Central memory CD8-positive, alpha-beta T cell (primary cell): ENCODE data around the gene PTPRM.
A peak's percentile ranks its signal among the peaks of the same experiment; 100 is the strongest.

Source experiments
- ATAC-seq: fragments of 150-1000 bp; cut with Tn5 transposase; replicated peaks from 2 replicates; pipeline ENCODE4 v1.10.0; 2022; ENCODE audit warnings: mild to moderate bottlenecking, moderate FRiP score, moderate number of reproducible peaks; ENCODE audit not compliant: poor library complexity, severe bottlenecking; ENCODE audit errors: extremely low read depth
- DNase-seq, 2 donors: peaks; one replicate each; pipeline ENCODE4 v3.0.0; 2021; ENCODE audit warnings: low spot score in 2 of 2
- H3K27ac Mint-ChIP-seq: one replicate; pipeline ENCODE4 v1.8.0; 2022; ENCODE audit warnings: low read depth, mild to moderate bottlenecking, moderate library complexity, mixed read lengths
- H3K27me3 Mint-ChIP-seq: one replicate; pipeline ENCODE4 v1.8.0; 2022; ENCODE audit warnings: mixed read lengths
- H3K36me3 Mint-ChIP-seq: one replicate; pipeline ENCODE4 v1.8.0; 2022; ENCODE audit warnings: mild to moderate bottlenecking, moderate library complexity, mixed read lengths; ENCODE audit not compliant: insufficient read depth
- H3K4me1 Mint-ChIP-seq: one replicate; pipeline ENCODE4 v1.8.0; 2022; ENCODE audit warnings: mixed read lengths
- H3K4me3 Mint-ChIP-seq: one replicate; pipeline ENCODE4 v1.8.0; 2022; ENCODE audit warnings: mild to moderate bottlenecking, moderate library complexity, mixed read lengths
- H3K9me3 Mint-ChIP-seq: one replicate; pipeline ENCODE4 v1.8.0; 2022; ENCODE audit warnings: mixed read lengths

The PTPRM gene

DNA sequence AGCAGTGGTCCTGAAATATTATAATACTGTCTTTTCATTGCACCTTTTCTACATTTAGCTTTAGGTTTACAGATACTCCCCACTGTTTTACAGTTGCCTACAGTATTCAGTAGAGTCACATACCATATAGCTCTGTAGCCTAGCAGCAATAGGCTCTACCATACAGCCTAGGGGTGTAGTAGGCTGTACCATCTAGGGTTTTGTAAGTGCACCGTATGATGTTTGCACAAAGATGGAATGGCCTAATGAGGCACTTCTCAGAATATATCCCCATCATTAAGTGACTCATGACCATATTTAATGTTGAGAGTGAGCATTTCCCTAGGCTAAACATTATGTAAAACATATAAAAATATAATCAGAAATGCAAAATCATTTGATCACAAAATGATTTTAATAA lies 530.8 kb downstream of the PTPRM start:
- peaks cover 7% of the 10 kb centered on the region for H3K4me1 Mint-ChIP-seq

DNA sequence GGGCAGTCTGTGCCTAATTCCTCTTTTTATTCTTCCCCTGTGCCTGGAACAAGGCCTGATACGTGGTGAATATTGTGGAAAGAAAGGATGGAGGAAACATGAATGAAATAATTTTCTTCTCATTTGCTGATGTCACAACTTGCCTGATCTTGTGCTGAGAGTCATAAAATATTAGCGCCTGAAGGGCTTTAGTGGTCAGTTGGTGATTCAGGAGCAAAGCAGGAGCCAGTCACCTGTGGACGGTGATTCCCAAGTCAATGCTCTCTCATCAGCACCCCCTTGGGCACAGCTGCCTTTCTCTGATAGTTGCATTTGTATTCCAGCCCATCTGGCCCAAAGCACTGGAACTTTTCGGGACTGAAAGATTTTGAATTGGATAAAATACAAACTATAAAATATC lies 539.5 kb downstream of the PTPRM start:
- no peaks in the 10 kb centered on the region for H3K27me3 Mint-ChIP-seq
- ATAC-seq (no peak), DNase-seq (no peak)
- H3K36me3 Mint-ChIP-seq, result peaks cover 5% of the 10 kb centered on the region
- H3K4me3 Mint-ChIP-seq, result no peak overlapping the region
- peaks cover 6% of the 10 kb centered on the region for H3K9me3 Mint-ChIP-seq
- H3K27ac Mint-ChIP-seq, result no peak overlapping the region
- H3K4me1 Mint-ChIP-seq, result no peaks in the 10 kb centered on the region

More for the DNA sequence above, 530.8 kb downstream of the PTPRM start:
- H3K9me3 Mint-ChIP-seq, result peaks cover 6% of the 10 kb centered on the region
- ATAC-seq (no peak), DNase-seq (no peak)
- no peak overlapping the region for H3K27ac Mint-ChIP-seq
- no peak overlapping the region for H3K4me3 Mint-ChIP-seq
- H3K27me3 Mint-ChIP-seq, result no peaks in the 10 kb centered on the region
- peaks cover 11% of the 10 kb centered on the region for H3K36me3 Mint-ChIP-seq

DNA sequence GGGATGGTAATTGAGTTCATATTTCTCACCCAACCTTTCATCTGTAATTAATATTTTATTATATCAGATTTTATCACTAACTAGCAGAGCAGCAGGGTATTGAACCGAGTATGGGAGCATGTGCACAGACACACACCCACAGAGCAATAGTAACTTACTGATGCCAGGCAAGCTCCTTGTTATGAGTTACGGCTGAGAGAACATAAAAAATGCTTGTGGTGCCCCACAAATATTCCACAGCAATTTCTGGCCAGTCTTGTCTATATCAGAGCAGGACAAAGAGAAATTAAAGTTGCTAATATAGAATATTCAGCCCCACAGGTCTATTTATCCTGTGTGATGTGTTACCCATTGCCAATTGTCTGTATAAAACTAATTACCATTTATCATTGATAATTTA lies 540.3 kb downstream of the PTPRM start:
- no peak for ATAC-seq
- Mint-ChIP-seq H3K9me3 (peaks cover 4% of the 10 kb centered on the region), H3K27me3 (no peaks in the 10 kb centered on the region), H3K27ac (no peak overlapping the region), H3K4me1 (no peaks in the 10 kb centered on the region), H3K36me3 (peaks cover 4% of the 10 kb centered on the region), H3K4me3 (no peak overlapping the region)
- no peak for DNase-seq

DNA sequence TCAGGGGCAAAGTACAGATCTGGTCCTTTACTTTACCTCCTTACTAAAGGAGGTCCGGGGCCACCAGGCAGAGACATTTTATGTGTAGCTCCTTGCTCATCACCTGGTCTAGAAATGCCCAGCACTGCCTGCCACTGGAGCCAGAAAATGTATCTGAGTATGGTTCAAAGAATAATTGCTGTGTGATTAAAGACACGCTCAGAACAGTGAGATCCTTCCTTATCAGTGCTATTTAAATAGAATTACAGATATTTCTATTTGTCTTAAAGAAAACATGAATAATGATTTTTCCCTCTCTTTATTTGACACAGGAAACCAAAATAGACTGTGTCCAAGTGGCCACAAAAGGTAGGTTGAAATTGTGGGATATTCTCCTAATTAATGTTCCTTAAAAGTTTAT lies 547.4 kb downstream of the PTPRM start:
- ATAC-seq, result no peak
- H3K4me3 Mint-ChIP-seq, result no peak overlapping the region
- no peaks in the 10 kb centered on the region for H3K9me3 Mint-ChIP-seq

DNA sequence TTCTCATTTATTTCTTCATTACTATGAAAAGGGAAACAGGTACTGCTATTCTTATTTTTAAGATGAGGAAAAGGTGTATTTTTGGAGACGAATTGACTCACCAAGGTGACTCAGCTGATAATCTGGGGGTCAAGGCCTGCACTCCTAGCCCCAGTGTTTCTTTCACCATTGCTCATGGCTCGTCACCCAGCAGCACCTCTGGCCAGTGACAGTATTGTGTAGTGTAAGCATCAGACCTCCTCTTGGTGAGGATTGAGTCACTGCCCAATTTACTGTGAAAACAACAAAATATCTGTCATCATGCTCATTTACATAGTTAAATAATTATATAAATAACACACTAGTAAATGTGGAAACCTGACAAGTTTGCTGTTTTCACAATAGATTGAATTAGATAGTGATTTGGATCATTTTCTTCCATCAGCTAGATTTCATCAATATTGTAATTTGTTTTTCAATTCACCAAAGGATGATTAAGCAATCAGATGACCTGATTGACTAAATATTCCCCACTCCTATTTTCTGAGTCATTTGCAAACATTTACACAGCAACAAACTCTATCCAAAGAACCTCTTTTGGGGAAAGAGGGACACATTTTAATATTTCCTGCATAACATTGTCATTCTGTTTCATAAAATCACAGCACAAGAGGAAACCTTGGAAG lies 549.4 kb downstream of the PTPRM start:
- DNase-seq, result no peak
- Mint-ChIP-seq H3K9me3 (no peaks in the 10 kb centered on the region), H3K27ac (no peak overlapping the region), H3K4me1 (no peaks in the 10 kb centered on the region), H3K4me3 (no peak overlapping the region), H3K36me3 (peaks cover 6% of the 10 kb centered on the region), H3K27me3 (no peaks in the 10 kb centered on the region)
- no peak for ATAC-seq

More for the DNA sequence above, 547.4 kb downstream of the PTPRM start:
- Mint-ChIP-seq H3K27me3 (no peaks in the 10 kb centered on the region), H3K36me3 (peaks cover 6% of the 10 kb centered on the region), H3K4me1 (no peaks in the 10 kb centered on the region), H3K27ac (no peak overlapping the region)
- no peak for DNase-seq

DNA sequence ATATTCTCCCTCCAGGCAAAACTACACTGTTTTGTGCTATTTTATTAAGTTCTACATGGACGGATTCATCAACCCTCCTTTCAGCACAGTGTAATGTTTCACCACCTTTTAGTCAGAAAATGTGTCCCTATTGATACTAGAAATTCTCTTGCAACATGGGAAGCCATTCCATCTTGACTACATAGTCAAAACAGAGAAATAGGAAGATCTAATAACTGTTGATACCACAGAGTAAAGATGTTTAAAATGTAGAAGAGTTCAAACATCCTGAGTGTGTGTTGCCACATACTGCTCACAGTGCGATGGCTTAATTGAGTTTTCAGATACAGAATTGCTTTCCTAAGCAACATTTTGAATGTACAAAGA lies 549.9 kb downstream of the PTPRM start:
- Mint-ChIP-seq H3K4me3 (no peak overlapping the region), H3K27me3 (no peaks in the 10 kb centered on the region), H3K27ac (no peak overlapping the region), H3K9me3 (no peaks in the 10 kb centered on the region), H3K36me3 (peaks cover 6% of the 10 kb centered on the region), H3K4me1 (no peaks in the 10 kb centered on the region)
- ATAC-seq (no peak), DNase-seq (no peak)

DNA sequence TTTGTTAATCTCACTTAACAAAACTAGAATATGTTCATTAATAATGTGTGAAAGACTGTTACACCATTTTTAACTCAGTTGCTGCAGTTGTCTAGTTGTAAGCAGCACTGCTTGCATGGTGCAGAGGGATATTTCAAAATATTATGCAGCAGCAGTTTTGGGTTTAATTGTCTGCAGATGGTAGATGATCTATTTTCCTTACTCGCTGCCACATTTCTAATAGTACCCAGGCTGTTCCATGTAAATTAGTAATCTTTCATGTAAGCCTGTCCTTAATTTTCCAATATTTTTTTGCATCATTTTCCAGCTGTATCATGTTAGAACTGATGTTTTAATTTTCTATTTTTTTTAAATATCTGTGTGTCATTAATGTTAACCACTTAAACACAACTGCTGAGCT lies 554.0 kb downstream of the PTPRM start:
- Mint-ChIP-seq H3K9me3 (no peaks in the 10 kb centered on the region), H3K36me3 (peaks cover 4% of the 10 kb centered on the region), H3K4me1 (peaks cover 8% of the 10 kb centered on the region), H3K27me3 (no peaks in the 10 kb centered on the region), H3K4me3 (no peak overlapping the region), H3K27ac (no peak overlapping the region)
- ATAC-seq (no peak), DNase-seq (no peak)

DNA sequence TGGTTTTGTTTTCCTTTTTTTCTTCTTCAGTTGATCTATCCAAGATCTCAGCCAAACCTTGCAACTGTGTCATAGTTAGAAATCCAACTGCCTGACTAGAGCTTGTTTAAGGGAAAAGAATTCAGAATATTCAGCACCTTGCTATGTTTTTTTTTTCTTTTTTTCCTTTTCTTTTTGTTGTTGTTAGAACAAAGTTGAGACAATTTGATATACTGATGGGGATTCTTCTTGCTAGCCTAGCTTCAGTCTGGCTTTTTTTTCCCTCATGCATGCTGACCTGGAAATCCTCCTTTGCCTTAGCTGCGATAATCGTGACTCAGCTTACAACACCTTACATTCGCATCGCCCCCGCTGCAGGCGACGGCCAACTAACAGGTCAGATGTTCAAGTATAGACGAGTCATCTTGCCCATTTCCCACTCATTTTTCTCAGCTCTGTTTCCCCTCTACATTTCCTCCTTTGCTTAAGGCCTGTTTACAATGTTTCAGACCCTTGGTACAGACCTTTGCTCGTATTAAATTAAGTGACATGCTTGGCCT lies 554.9 kb downstream of the PTPRM start:
- Mint-ChIP-seq H3K9me3 (peaks cover 4% of the 10 kb centered on the region), H3K27me3 (no peaks in the 10 kb centered on the region), H3K4me1 (peaks cover 12% of the 10 kb centered on the region), H3K4me3 (no peak overlapping the region), H3K27ac (no peak overlapping the region), H3K36me3 (peaks cover 4% of the 10 kb centered on the region)
- DNase-seq (no peak), ATAC-seq (no peak)

DNA sequence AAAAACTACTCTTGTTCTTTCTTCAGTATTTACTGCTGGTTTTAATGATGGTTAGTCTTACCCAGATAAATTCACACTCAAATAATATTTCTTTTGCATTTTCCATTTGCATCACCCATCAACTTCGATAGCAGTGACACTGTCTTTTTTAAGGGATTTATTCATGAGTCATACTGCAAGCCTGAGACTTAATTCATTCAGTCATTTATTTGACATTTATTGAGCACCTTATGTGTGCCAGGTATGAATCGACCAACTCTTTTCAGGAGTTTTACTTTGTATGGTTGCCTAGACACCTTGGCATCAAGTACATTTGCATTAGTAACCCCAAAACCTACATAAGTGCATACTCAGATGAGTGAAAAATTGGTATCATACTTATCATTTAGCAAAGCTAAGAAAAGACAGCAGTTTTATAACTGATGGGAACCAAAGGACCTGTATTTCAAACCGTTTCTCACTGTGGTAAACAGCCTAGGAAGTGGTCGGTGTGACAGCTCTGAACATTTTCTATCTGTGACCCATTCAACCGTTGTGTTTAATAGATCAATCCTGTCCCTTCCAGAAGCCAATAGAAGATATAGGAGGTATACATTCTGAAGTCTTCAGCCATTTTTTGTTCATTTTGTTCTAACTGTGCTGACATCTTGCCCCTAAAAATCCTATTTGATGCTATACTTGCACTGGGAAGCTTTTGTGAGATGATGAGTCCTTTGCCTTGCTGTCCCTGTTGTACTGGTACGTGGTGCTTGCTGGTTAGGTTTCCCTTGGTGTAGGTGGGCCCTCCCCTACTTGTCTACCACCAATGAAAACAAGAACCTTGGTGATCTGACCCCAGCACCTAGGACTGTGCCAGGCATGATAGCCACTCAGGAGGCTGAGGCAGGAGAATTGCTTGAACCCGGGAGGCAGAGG lies 557.4 kb downstream of the PTPRM start:
- H3K27me3 Mint-ChIP-seq, result no peaks in the 10 kb centered on the region
- no peak overlapping the region for H3K4me3 Mint-ChIP-seq
- H3K9me3 Mint-ChIP-seq, result peaks cover 4% of the 10 kb centered on the region
- peaks cover 12% of the 10 kb centered on the region for H3K4me1 Mint-ChIP-seq
- no peak for DNase-seq
- peaks cover 3% of the 10 kb centered on the region for H3K36me3 Mint-ChIP-seq
- no peak overlapping the region for H3K27ac Mint-ChIP-seq
- ATAC-seq, result peak; percentile 24

DNA sequence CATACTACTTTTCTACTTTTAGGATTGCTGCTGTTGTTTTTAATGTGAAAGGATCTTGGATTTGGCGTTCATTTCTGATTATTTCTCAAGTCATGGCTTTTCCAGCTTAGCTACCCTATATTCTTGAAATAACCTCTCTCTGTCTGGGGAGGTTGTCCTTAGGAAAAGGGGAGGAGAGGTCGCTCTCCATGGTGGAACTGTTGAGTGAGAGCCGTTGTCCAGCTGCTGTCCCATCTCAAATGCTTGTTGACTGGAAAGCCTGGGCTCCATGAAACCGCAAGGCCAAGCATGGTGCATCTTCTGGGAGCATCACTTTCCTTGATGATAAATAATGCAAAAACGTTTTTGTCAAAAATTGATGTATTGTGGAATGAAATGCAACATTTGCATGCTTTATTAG lies 563.0 kb downstream of the PTPRM start:
- Mint-ChIP-seq H3K9me3 (peaks cover 4% of the 10 kb centered on the region), H3K36me3 (peaks cover 4% of the 10 kb centered on the region), H3K27me3 (no peaks in the 10 kb centered on the region), H3K4me1 (peaks cover 4% of the 10 kb centered on the region), H3K4me3 (no peak overlapping the region), H3K27ac (no peak overlapping the region)
- no peak for DNase-seq
- ATAC-seq, result no peak

DNA sequence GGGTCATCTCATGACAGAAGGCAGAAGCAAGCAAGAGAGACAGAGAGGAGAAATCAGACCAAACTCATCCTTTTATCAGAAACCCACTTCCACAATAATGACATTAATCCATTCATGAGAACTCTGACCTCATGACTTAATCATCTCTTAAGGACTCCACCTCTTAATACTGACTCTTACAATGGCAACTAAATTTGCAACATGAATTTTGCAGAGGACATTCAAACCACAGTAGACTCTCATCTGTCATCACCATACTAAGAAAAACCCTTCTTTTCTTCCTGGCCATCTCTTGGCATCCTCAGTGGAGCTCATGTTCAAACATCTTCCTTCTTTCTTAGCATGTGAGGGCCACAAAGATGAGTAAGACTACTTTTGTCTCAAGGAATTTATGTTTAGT lies 565.9 kb downstream of the PTPRM start:
- DNase-seq (no peak), ATAC-seq (no peak)
- Mint-ChIP-seq H3K9me3 (no peaks in the 10 kb centered on the region), H3K27ac (no peak overlapping the region), H3K4me1 (peaks cover 5% of the 10 kb centered on the region), H3K36me3 (peaks cover 1% of the 10 kb centered on the region), H3K4me3 (no peak overlapping the region), H3K27me3 (no peaks in the 10 kb centered on the region)

DNA sequence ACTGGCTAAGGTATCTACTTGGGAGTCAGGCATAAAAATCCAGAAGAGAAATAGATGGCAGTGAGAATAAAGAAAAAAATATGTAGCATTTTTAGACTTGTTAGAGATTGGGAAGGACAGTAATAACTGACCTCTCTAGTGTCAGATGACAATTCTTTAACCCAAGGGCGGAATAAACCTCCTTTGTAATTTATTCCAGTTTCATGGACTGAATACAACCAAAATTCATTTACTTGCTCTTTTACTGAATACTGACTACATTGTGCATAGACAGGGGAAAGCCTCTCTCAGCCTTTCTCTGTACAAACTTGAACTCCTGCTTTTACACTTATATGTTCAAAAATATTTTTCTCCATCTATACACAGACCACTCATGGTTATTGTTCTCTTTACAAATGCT lies 566.8 kb downstream of the PTPRM start:
- DNase-seq, result no peak
- Mint-ChIP-seq H3K27me3 (no peaks in the 10 kb centered on the region), H3K9me3 (no peaks in the 10 kb centered on the region), H3K4me3 (no peak overlapping the region), H3K27ac (no peak overlapping the region), H3K36me3 (peaks cover 1% of the 10 kb centered on the region), H3K4me1 (peaks cover 5% of the 10 kb centered on the region)
- no peak for ATAC-seq

DNA sequence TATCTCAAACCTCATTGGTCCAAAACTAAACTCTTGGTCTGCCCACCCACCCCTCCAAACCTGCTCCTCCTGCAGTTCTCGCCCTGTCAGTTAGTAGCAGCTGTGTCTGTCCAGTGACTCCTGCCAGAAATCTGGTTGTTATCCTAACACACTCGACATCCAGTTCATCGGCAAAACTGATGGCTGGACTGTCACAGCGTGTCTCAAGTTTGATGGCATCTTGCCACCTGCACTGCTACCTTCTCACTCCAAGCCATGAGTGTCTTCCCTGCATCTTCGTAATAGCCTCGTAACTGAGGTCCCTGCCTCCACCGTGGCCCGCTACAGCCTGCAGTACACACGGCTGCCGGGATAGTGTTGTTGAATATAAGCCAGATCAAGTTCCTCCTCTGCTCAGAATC lies 572.0 kb downstream of the PTPRM start:
- Mint-ChIP-seq H3K4me3 (no peak overlapping the region), H3K9me3 (no peaks in the 10 kb centered on the region), H3K36me3 (peaks cover under 1% of the 10 kb centered on the region), H3K4me1 (peaks cover 5% of the 10 kb centered on the region), H3K27ac (no peak overlapping the region), H3K27me3 (no peaks in the 10 kb centered on the region)
- ATAC-seq (no peak), DNase-seq (no peak)
